Fibroblast of villous mesenchyme (primary cell): ENCODE measurements around the gene CD200R1L. TPM values are rescaled to one million over a fixed set of nuclear protein-coding genes. Genes with fewer than 3 reads are reported as not detected.
"Not testable (repeated sequence)": the region's sequence is repeated elsewhere in the genome, so short reads cannot be mapped to it uniquely, and the experiment has no call there.

Experiments used
- DNase-seq: peaks from one replicate; pipeline ENCODE4 v3.0.0-alpha.2; 2010; ENCODE audit warnings: low read depth
- H3K4me3 ChIP-seq: 2 replicates; pipeline ENCODE4 v1.5.1; 2011; ENCODE audit warnings: low read depth, mild to moderate bottlenecking, low read length
- total RNA-seq: library from RNA; depleted of rRNA; stranded (reverse); fragments of >200 nt; gene quantifications from 2 replicates; pipeline ENCODE4 v1.2.3, GENCODE V29; 2012
- TF ChIP-seq, protein P1 (sequence below): IDR thresholded peaks from 2 replicates; pipeline ENCODE4 v1.5.1; 2012; ENCODE audit warnings: low read depth, mild to moderate bottlenecking, low read length; ENCODE audit not compliant: insufficient read depth

The CD200R1L gene
- total RNA-seq, 1 donor, result not detected

DNA sequence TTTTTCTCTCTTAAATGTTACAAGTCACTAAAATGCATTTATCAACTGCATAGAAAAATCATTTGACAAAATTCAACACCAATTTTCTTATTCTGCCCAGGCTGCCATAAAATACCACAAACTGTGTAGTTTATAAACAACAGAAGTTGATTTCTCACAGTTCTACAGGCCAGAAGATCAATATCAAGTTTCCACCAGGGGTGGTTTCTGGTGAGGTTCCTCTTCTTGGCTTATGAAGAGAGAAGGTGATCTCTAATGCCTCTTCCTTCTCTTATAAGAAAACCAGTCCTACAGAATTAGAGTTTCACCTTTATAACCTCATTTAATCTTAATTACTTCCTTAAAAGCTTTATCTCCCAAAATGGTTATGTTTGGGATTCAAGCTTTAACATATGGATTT is 10.9 kb upstream of the CD200R1L start:
- no peak overlapping the region for H3K4me3 ChIP-seq
- no peak for DNase-seq
- TF ChIP-seq, protein P1, sequence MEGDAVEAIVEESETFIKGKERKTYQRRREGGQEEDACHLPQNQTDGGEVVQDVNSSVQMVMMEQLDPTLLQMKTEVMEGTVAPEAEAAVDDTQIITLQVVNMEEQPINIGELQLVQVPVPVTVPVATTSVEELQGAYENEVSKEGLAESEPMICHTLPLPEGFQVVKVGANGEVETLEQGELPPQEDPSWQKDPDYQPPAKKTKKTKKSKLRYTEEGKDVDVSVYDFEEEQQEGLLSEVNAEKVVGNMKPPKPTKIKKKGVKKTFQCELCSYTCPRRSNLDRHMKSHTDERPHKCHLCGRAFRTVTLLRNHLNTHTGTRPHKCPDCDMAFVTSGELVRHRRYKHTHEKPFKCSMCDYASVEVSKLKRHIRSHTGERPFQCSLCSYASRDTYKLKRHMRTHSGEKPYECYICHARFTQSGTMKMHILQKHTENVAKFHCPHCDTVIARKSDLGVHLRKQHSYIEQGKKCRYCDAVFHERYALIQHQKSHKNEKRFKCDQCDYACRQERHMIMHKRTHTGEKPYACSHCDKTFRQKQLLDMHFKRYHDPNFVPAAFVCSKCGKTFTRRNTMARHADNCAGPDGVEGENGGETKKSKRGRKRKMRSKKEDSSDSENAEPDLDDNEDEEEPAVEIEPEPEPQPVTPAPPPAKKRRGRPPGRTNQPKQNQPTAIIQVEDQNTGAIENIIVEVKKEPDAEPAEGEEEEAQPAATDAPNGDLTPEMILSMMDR, result no peak

DNA sequence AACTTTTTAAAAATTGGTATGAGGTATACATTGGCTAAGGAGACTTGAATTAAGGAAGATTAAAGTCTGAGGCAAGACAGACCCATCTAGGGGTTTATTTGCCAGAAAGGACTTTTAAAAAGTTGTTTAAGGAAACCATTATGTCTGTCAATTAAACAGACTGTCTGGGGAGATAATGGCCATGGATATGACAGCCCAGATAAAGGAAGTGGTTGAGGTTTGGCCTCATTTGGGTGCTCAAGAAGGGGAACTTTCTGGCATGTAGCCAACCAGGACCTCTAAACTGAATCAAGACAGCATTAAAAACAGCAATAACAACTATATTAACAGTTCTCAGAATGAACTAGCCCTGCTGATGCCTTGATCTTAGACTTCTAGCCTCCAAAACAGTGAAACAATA is 9.9 kb upstream of the CD200R1L start:
- no peak for DNase-seq
- H3K4me3 ChIP-seq, result no peak overlapping the region

DNA sequence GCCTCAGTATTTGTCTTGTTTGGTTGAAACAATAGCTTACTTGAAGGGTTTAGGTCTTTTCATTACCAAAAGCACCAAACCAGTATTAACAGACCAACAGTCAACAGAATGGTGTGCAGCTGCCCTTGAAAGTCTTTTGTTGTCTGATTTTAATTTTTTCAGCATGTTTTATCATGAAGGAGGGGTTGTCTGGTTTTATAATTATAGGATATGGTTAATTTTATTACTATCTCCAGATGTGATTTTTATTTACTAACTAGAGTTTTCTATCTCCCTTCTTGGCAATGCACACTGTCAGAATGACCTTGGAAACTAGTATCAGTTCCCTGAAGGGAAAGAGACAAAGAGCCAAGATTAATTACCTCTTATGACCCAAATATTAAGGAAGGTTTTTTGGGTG is 9.2 kb upstream of the CD200R1L start:
- no peak overlapping the region for H3K4me3 ChIP-seq

More for the DNA sequence above, 9.9 kb upstream of the CD200R1L start:
- TF ChIP-seq, protein P1, result no peak

DNA sequence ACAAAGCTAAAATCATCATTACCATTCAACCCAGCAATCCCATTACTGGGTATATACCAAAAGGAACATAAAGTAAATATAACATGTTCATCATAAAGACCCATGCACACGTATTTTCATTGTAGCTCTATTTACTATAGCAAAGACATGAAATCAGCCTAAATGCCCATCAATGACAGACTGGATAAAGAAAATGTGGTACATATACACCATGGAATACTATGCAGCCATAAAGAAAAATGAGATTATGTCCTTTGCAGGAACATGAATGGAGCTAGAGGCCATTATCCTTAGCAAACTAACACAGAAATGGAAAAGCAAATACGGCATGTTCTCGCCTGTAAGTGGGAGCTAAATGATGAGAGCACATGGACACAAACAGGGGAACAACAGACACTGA is 8.4 kb upstream of the CD200R1L start:
- not testable (repeated sequence) for DNase-seq, H3K4me3 ChIP-seq

More for the DNA sequence above, 9.2 kb upstream of the CD200R1L start:
- no peak for DNase-seq
- TF ChIP-seq, protein P1, result no peak

DNA sequence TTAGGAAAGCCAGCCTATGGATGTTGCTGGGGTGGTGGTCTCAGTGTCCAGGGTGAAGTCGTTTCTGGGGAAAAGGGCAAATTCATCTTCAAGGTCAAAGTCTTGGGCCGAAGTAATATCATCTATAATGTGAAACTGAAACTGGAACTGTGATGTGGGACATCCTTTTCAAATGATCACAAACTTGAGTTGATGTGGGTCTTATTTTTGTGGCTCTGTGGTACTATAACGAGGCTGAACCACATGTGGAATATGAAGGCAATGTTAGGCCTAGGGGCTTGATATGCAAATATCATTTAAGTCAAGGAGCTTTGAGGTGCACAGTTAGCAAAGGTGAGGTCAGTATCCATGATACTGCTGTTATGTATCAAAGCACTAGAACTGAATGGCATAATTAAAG is 1.5 kb upstream of the CD200R1L start:
- H3K4me3 ChIP-seq, result no peak overlapping the region
- DNase-seq, result no peak
- TF ChIP-seq, protein P1, result no peak

DNA sequence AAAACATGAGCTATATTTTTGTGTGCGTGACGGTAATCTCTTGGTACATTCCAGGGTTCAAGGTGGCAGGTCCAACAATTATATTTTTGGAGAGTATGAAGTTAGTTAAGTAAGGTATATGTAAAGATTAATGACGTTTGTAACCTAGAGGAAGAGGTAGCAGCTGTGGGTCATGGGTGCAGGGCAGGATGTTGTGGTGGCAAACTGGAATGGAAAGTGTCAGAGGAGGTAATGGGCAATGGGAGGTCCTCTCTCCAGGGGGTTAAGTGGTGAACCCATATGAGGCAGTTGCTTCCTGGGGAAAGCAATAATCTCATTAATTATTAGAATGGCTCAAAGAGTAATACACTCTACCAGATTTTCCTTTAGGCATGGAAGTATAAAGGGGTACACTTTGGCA is 1.0 kb upstream of the CD200R1L start:
- no peak overlapping the region for H3K4me3 ChIP-seq
- DNase-seq, result no peak
- TF ChIP-seq, protein P1, result no peak

DNA sequence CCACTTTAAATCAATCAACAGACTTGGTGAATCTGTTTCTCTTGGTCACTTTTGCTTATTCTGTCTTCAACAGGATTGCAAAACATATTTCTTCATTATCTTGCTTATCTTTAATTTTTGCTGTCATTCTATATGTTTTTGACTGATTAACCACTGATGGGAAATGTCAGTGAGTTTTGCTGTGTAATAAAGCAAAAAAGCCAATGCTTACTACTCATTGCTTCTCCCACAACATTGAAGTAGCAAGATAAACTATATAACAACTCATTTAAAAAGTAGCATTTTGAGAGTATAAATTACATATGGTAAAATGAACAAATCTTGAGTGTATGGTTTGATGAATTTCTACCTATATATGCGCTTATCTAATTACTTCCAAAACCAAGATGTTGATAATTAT is 892 bp downstream of the CD200R1L start:
- H3K4me3 ChIP-seq, result no peak overlapping the region
- TF ChIP-seq, protein P1, result no peak
- DNase-seq, result no peak
